ENCODE data around the gene FAM114A2. TPM values are rescaled to one million over a fixed set of nuclear protein-coding genes. Genes with fewer than 3 reads are reported as not detected.

FAM114A2 gene
- polyA plus RNA-seq, 1 donor from 2014 or later = 24.8 TPM

DNA sequence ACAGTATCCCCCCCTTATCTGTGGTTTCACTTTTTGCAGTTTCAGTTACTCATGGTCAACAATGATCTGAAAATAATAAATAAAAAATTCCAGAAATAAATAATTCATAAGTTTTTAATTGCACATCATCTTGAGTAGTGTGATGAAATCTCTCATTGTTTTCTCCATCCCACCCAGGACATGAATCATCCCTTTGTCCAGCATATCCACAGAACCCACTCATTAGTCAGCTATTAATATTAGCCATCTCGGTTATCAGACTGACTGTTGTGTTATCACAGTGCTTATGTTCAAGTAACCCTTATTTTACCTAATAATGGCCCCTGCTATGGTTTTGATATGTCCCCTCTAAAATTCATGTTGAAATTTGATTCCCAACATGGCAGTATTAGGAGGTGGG lies 40.7 kb downstream of the FAM114A2 start:
- Histone ChIP-seq H3K4me2 (ENCODE audit: low read length) (no peak overlapping the region), H3K9me2 (ENCODE audit: insufficient read depth, low read length) (no peaks in the 10 kb centered on the region), H3K27me3 (ENCODE audit: insufficient read depth, low read depth, low read length) (no peaks in the 10 kb centered on the region), H3K36me3 (ENCODE audit: insufficient read depth, low read length) (peaks cover 8% of the 10 kb centered on the region), H2AFZ (ENCODE audit: low read depth, low read length) (no peak overlapping the region), H3K4me3 (ENCODE audit: low read length) (no peak overlapping the region), H3K79me2 (replicated peaks; ENCODE audit: insufficient read depth, low read length) (no peaks in the 10 kb centered on the region), H4K20me1 (ENCODE audit: insufficient read depth) (no peaks in the 10 kb centered on the region), H3K27ac (ENCODE audit: low read length) (no peak overlapping the region), H3K9ac (ENCODE audit: low read length) (no peak overlapping the region), H3F3A (ENCODE audit: insufficient read depth, low read length, poor library complexity, severe bottlenecking) (no peaks in the 10 kb centered on the region), H3K9me3 (ENCODE audit: low read length) (no peaks in the 10 kb centered on the region)
- no peak for TF ChIP-seq EZH2 (IDR thresholded peaks at IDR 0.05; ENCODE audit: borderline replicate concordance, insufficient read depth, low read length, poor library complexity, severe bottlenecking)
- no peak for TF ChIP-seq TAF1 (IDR thresholded peaks at IDR 0.05; ENCODE audit: low read depth)
- TF ChIP-seq, protein P1, sequence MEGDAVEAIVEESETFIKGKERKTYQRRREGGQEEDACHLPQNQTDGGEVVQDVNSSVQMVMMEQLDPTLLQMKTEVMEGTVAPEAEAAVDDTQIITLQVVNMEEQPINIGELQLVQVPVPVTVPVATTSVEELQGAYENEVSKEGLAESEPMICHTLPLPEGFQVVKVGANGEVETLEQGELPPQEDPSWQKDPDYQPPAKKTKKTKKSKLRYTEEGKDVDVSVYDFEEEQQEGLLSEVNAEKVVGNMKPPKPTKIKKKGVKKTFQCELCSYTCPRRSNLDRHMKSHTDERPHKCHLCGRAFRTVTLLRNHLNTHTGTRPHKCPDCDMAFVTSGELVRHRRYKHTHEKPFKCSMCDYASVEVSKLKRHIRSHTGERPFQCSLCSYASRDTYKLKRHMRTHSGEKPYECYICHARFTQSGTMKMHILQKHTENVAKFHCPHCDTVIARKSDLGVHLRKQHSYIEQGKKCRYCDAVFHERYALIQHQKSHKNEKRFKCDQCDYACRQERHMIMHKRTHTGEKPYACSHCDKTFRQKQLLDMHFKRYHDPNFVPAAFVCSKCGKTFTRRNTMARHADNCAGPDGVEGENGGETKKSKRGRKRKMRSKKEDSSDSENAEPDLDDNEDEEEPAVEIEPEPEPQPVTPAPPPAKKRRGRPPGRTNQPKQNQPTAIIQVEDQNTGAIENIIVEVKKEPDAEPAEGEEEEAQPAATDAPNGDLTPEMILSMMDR (IDR thresholded peaks at IDR 0.05; ENCODE audit: poor library complexity, severe bottlenecking) = no peak
- TF ChIP-seq MXI1 (conservative IDR thresholded peaks at IDR 0.05; ENCODE audit: poor library complexity, severe bottlenecking) = no peak
- TF ChIP-seq EP300 (conservative IDR thresholded peaks at IDR 0.05; ENCODE audit: poor library complexity, severe bottlenecking) = no peak
- TF ChIP-seq POLR2AphosphoS5 (IDR thresholded peaks at IDR 0.05) = no peak
- no peak for TF ChIP-seq RAD21 (conservative IDR thresholded peaks at IDR 0.05)
- TF ChIP-seq SMC3 (conservative IDR thresholded peaks at IDR 0.05; ENCODE audit: poor library complexity) = no peak
- TF ChIP-seq, protein P2, sequence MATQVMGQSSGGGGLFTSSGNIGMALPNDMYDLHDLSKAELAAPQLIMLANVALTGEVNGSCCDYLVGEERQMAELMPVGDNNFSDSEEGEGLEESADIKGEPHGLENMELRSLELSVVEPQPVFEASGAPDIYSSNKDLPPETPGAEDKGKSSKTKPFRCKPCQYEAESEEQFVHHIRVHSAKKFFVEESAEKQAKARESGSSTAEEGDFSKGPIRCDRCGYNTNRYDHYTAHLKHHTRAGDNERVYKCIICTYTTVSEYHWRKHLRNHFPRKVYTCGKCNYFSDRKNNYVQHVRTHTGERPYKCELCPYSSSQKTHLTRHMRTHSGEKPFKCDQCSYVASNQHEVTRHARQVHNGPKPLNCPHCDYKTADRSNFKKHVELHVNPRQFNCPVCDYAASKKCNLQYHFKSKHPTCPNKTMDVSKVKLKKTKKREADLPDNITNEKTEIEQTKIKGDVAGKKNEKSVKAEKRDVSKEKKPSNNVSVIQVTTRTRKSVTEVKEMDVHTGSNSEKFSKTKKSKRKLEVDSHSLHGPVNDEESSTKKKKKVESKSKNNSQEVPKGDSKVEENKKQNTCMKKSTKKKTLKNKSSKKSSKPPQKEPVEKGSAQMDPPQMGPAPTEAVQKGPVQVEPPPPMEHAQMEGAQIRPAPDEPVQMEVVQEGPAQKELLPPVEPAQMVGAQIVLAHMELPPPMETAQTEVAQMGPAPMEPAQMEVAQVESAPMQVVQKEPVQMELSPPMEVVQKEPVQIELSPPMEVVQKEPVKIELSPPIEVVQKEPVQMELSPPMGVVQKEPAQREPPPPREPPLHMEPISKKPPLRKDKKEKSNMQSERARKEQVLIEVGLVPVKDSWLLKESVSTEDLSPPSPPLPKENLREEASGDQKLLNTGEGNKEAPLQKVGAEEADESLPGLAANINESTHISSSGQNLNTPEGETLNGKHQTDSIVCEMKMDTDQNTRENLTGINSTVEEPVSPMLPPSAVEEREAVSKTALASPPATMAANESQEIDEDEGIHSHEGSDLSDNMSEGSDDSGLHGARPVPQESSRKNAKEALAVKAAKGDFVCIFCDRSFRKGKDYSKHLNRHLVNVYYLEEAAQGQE (IDR thresholded peaks at IDR 0.05; ENCODE audit: borderline replicate concordance) = no peak

DNA sequence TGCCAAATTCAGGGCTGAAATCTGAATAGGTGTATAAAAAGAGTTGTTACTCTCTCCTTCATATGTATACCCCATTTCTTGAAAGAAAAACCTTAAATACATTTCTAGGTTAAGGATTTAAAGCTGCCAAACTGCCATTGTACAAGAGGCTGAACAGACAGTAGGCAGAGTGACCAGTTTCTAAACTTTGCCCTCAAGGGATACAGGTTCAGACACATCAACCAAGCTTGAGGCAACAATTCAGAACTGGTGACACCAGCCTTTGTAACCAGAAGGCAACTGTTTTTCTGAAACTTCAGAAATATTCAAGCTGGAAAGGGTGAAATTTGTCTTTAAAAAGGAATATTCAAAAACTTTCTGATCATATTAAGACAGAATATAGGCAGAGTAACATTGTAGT lies 47.5 kb downstream of the FAM114A2 start:
- Histone ChIP-seq H3K36me3 (ENCODE audit: insufficient read depth, low read length) (no peaks in the 10 kb centered on the region), H3K27me3 (ENCODE audit: insufficient read depth, low read depth, low read length) (no peaks in the 10 kb centered on the region), H3K27ac (ENCODE audit: low read length) (no peak overlapping the region), H3K4me2 (ENCODE audit: low read length) (no peak overlapping the region), H3K79me2 (replicated peaks; ENCODE audit: insufficient read depth, low read length) (no peaks in the 10 kb centered on the region), H3K4me3 (ENCODE audit: low read length) (no peak overlapping the region), H3K9ac (ENCODE audit: low read length) (no peak overlapping the region), H2AFZ (ENCODE audit: low read depth, low read length) (no peak overlapping the region), H3F3A (ENCODE audit: insufficient read depth, low read length, poor library complexity, severe bottlenecking) (no peaks in the 10 kb centered on the region), H3K9me3 (ENCODE audit: low read length) (no peaks in the 10 kb centered on the region), H3K9me2 (ENCODE audit: insufficient read depth, low read length) (no peaks in the 10 kb centered on the region), H4K20me1 (ENCODE audit: insufficient read depth) (no peaks in the 10 kb centered on the region)
- no peak for TF ChIP-seq SMC3 (conservative IDR thresholded peaks at IDR 0.05; ENCODE audit: poor library complexity)
- no peak for TF ChIP-seq POLR2AphosphoS5 (IDR thresholded peaks at IDR 0.05)
- TF ChIP-seq EZH2 (IDR thresholded peaks at IDR 0.05; ENCODE audit: borderline replicate concordance, insufficient read depth, low read length, poor library complexity, severe bottlenecking) = no peak
- TF ChIP-seq, protein P2 (IDR thresholded peaks at IDR 0.05; ENCODE audit: borderline replicate concordance) = no peak
- TF ChIP-seq RAD21 (conservative IDR thresholded peaks at IDR 0.05) = no peak
- TF ChIP-seq TAF1 (IDR thresholded peaks at IDR 0.05; ENCODE audit: low read depth) = no peak
- TF ChIP-seq, protein P1 (IDR thresholded peaks at IDR 0.05; ENCODE audit: poor library complexity, severe bottlenecking) = no peak
- no peak for TF ChIP-seq MXI1 (conservative IDR thresholded peaks at IDR 0.05; ENCODE audit: poor library complexity, severe bottlenecking)
- no peak for TF ChIP-seq EP300 (conservative IDR thresholded peaks at IDR 0.05; ENCODE audit: poor library complexity, severe bottlenecking)
